SW 1271 (cell line): ENCODE results near the gene CD46.
"Not testable (repeated sequence)": the region's sequence is repeated elsewhere in the genome, so short reads cannot be mapped to it uniquely, and the experiment has no call there.

ENCODE experiments used
- DNase-seq, 2 experiments: peaks; one replicate each; lab custom pipeline; 2025; lab: John Stamatoyannopoulos, UW

Gene CD46

DNA sequence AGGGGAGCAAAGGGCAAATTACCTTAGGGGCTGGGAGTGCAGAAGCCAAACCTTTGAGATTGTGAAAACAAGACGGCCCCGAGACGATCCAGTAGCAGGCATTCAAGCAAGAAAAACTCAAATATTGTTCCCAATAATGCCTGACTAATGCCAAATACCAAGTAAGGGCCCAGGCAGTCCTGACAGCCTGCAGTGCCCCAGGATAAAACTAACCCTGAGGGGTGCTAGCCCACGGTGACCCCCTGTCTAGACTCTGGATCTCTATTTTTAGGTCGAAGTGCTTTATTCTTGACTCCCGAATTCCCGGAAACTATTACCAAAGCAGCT, 428 bp upstream of the CD46 start:
- DNase-seq, result not testable (repeated sequence)

DNA sequence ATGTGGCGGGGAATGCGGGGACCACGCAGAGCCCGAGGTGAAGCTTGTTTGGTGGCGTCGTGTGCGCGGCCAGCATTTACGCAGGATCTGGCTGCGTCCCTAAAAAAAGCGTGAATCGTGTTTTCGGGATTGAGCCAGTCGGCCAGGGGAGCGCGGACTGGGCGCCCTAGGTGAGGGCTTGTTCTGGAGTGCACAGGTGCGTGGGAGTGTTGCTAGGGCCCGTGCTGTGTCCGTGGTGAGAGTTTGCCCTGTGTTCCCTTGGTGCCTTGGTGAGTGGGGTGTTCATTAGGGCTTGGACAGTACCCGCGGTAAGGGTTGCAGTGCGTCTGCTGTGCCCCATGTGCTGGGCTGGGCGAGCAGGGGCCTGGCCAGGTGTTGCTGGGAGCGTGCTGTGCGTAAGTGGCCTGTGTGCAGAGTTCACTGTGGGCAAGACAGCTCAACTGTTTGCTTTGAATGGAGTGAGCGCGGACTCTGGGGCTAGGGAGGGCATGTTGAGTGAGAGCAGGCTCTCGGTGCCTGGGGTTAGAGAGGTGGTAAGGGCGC, 673 bp downstream of the CD46 start:
- DNase-seq, result no peak

DNA sequence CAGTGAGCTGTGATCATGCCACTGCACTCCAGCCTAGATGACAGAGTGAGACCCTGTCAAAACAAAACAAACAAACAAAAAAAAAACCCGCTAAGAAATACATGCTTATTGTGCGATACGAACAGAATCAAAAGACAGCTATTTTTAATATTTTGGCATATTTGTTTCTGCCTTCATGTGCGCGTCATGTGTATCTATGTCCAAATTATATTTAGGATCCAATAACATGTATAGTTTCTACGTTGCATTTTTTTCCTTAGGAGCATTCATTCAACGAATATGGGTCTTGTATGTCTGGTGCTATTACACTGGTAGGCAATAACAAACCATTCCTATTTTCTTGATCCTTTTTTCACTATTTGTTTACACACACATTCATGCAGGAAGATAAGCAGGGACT, 1.8 kb downstream of the CD46 start:
- DNase-seq, result no peak

DNA sequence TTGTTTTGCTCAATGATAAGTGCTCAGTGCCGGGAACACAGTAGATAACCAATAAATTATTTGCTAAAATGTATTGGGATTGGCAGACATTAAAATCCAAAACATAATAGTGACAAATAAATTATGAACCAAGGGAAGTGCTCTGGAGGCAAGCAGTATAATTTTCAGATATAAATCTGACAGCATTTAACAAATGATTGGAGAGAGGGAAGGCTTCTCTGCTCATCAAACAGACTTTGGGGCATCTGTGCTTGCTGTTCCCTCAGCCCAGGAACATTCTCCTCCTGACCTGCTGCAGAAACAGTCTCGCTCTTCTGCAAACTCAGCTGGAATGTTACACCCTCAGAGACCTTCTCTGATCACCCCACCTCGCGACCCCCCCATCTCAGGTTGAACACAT, 2.2 kb downstream of the CD46 start:
- no peak for DNase-seq

DNA sequence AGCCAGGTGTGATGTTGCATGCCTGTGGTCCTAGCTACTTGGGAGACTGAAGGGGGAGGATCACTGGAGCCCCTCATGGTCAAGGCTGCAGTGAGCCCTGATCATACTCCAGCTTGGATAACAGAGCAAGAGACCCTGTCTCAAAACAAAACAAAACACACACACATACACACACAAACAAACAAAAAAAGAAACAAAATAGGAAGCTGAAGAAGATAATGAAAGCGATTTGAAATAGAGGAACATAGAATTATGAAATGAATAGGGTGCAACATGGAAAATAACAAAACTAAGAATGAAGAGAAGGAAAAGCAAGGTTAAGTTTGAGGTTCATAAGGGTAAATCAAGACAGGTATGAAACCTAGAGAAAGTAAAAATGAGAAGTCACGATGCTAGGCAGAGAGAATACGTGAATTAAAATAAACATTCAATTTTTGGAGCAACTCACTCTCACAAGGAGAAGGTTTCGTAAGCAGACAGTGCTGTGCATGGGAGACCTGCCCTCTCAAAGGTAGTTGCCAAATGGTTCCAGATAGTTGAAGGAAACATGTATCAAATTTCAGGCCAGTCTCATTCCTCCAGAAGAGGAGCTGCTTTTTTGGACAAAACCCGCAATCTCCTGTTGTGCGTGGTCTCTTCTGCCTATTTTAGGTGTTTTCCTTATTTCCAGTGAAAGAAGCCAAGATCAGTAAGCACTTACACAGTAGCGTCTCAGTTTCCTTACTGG, 3.3 kb downstream of the CD46 start:
- DNase-seq, result no peak

DNA sequence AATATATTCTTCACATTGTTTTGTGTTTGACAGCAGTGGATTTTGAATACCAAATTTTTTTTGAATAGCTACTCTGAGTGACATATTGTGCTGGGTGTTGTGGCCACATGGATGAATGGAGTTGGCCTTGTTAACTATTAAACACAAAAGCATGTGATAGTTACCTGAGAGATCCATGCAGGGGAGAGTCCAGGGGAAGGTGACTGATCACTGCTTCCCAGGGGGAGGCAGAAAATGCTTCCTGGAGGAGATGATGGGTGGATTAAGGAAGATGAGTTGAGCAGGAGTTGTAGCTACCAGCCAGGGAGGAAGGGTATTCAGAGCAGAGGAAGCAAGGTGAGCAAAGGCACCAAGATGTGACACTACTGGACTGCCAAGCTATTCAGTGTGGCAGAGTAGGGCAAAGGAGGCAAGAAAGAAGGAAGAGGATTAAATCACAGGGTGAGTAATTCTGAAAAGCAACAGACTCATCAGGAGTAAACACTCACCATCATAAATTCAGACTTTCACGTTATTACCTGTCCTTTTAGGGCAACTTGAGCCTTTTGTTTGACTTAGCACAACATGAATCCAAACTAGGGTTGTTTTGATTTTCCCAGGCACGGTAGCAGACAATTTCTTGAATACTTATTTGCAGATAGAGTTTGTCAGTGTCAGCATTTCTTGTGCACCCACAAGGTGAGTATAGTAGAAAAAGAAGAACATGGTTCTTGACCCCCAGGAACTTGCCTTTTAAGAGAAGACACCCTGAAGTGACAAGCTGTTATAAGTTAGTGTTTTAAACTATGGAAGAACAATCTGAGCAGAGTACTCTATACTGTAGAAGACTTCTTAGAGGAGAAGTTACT, 4.2 kb downstream of the CD46 start:
- DNase-seq, result no peak

DNA sequence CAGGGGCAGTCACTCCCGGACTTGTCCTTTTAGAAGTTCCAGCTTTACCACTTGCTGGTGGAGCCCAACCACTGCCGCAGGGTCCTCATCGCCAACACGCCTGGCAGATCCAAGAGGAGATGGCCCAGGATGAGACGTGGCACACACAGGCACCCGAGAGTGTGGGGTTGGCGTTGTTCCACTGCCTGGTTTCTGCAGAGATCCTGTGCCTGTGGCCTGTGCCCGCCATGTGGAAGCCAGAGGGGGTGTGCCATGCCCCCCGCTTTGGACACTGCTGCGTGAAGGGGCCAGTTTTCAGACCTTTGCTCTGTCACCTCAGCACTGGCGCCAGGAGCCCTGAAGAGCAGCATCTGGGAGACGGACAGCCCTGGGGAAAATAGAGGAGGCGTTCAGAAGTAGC, 10.8 kb downstream of the CD46 start:
- no peak for DNase-seq

DNA sequence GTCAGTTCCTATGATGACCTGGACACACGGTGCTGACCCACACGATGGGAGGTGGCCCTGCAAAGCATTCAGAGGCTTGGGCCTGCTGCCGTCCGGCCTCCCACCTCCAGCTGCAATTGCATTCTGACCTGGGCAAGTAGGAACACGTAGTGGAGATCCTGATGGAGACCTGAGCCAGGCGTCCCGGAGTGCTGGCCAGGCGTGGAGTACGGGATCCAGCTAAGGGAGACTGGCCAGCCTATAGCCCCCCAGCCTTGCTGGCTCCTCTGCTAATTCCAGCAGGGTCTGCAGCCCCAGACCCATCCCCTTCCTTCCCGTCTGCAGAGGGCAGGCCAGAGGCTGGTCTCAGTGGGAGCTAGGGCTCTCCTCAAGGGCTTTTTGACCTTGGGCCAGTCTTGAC, 11.2 kb downstream of the CD46 start:
- DNase-seq, result no peak

DNA sequence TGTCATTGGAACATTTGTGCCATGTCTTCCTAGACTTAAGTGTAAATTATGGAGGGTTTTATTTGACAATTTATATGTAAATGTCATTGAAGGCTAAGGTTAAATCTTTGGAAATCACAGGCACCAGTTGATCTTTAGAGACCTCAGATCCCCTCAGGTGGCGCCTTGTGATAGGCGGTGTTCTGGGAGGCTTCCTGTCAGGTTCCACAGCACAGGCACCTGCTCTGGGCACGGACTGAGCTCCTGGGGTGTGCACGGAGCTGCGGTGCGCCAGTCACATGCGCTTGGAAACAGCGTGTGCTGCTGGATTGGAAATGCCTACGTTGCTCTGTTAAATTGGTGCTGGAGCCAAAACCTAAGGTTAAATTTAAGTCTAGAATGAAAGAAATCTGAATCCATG, 12.1 kb downstream of the CD46 start:
- no peak for DNase-seq

DNA sequence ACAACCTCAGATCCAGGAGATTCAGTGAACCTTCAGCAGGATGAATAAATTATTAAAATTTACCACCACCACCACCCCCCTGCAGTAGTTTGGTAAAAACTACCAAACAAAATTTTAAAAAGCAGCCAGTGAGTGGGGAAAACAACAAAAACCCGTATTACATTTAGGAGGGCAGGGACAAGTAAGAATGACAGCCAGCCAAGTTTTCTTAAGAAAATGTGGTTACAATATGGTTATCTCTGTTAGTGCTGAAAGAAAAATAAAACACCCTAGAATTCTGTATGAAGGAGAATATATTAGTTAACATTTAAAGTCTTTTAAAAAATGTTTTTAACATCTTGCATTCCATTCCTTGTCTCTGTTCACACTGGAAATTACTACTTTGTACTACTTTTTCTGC, 14.7 kb downstream of the CD46 start:
- DNase-seq, result no peak

DNA sequence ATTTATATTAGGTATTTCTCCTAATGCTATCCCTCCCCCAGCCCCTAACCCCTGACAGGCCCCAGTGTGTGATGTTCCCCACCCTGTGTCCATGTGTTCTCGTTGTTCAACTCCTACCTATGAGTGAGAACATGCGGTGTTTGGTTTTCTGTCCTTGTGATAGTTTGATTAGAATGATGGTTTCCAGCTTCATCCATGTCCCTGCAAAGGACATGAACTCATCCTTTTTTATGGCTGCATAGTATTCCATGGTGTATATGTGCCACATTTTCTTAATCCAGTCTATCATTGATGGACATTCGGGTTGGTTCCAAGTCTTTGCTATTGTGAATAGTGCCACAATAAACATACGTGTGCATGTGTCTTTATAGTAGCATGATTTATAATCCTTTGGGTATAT, 18.7 kb downstream of the CD46 start:
- not testable (repeated sequence) for DNase-seq

DNA sequence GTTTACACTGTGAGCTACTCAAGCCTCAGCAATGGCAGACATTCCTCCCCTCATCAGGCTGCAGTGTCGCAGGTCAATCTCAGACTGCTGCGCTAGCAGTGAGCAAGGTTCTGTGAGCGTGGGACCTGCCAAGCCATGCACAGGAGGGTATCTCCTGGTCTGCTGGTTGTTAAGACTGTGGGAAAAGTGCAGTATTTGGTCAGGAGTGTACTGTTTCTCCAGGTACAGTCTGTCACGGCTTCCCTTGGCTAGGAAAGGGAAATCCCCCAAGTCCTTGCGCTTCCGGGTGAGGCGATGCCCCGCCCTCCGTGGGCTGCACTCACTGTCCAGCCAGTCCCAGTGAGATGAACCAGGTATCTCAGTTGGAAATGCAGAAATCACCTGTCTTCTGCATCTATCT, 24.2 kb downstream of the CD46 start:
- not testable (repeated sequence) for DNase-seq

DNA sequence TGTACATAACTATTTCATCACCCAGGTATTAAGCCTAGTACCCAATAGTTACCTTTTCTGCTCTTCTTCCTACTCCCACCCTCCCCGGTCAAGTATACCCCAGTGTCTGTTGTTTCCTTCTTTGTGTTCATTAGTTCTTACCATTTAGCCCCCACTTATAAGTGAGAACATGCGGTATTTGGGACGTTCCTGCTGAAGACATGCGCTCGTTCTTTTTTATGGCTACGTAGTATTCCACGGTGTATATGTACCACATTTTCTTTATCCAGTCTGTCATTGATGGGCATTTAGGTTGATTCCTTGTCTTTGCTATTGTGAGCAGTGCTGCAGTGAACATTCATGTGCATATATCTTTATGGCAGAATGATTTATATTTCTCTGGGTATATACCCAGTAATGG, 25.6 kb downstream of the CD46 start:
- not testable (repeated sequence) for DNase-seq

DNA sequence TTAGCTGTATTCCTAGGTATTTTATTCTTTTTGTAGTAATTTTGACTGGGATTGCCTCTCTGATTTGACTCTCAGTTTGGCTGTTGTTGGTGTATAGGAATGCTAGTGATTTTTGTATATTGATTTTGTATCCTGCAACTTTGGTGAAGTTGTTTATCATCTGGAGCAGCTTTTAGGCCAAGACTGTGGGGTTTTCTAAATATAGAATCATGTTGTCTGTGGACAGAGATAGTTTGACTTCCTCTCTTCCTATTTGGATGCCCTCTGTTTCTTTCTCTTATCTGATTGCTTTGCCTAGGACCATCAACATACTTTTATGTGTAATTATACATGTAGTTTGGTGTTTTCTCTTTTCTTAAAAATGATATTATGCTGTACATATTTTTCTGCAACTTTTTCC, 27.2 kb downstream of the CD46 start:
- no peak for DNase-seq

DNA sequence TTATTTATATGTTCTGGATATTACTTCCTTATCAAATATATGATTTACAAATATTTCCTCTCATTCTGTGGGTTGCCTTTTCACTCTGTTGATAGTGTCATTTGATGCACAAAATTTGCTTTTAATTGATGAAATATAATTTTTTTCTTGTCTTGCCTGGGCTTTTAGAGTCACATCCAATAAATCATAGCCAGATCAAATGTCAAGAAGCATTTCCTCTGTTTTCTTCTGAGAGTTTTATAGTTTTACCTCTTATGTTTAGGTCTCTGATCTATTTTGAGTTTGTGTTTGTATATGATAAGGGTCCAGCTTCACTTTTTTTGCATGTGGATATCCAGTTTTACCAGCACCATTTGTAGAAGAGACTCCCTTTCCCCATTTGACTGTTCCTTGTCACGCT, 29.5 kb downstream of the CD46 start:
- DNase-seq, result no peak

DNA sequence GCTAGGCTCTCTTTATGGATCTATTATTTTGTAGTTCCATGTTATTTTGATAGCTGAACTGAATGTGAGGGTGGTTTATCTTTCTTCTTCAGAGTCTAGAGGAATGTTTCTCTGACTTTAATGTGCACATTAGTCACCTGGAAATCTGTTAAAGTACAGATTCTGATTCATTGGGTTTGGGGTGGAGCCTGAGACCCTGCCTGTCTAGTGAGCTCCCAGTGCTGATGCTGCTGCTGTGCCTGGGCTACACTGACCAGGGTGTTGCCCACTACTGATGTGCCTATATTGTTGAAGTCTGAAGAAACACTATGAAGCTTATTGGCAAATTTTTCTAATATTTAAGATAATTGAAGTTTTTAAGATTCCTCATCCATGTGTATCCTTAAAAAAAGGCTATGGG, 35.9 kb downstream of the CD46 start:
- no peak for DNase-seq

DNA sequence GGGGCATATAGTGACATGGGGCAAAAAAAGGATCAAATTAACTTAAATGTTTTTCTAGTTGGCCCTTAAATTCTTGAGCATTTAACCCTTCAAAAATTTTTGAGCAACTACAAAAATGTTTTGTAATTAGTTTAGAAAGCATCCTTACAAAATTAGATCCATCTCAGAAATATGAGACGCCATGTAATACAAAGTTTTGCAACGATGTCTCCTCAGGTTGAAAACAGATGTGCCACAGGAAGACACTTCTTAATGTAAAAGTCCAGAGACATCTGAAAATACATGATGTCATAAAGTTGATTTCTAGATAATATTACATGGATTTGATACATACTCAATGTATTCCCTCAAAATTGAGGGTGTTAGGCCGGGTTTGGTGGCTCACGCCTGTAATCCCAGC, 37.5 kb downstream of the CD46 start:
- no peak for DNase-seq

DNA sequence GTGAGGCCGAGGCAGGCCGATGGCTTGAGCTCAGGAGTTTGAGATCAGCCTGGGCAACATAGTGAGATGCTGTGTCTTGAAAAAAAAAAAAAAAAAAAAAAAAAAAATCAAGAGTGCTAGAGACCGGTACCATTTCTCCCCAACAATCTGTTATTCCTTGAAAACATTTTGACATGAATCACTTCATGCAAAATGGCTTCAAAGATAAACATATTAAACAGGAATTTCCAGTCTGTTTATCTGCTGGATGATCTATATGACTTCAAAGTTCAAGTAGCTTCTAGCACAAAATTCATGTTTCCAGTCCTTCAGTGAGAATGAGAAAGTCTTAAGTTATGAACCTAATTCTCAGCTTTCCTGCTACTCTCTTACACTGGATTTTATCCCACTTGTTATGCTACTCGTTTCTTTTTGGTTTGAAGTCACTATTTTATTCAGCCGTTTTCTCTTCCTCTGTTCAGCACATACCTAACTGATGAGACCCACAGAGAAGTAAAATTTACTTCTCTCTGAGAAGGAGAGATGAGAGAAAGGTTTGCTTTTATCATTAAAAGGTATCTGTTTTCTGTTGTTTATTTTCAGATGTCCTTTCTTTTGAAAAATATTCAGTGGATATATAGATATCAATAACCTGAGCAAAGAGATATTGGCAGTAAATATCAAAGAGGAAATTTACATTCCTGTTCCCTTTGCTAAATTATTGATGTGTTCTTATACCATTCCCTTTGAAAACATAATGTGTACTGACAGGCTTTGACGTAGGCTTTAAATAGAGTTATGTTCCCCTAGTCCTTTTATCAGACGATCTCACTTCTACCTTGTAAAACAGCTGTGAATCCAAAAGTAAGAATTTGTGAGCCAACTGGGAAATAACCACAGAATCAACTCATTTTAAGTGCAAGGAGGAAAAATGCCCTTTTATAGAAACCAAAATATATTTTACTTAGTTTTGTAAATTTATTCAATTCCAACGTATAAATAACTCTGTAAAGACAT, 38.2 kb downstream of the CD46 start:
- no peak for DNase-seq

DNA sequence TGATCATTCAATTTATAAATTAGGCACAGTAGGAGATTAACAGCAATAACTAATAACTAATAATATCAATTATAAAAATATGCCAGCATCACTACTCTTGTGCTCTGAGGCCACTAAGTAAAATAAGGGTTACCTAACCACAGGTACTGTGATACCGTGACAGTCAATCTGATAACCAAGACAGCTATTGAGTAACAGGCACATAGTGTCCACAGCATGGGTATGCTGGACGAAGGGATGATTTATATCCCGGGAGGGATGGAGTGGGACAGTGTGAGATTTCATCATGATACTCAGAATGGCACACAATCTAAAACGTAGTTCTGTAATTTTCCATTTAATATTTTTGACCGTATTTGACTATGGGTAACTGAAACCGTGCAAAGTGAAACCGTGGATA, 39.4 kb downstream of the CD46 start:
- no peak for DNase-seq

DNA sequence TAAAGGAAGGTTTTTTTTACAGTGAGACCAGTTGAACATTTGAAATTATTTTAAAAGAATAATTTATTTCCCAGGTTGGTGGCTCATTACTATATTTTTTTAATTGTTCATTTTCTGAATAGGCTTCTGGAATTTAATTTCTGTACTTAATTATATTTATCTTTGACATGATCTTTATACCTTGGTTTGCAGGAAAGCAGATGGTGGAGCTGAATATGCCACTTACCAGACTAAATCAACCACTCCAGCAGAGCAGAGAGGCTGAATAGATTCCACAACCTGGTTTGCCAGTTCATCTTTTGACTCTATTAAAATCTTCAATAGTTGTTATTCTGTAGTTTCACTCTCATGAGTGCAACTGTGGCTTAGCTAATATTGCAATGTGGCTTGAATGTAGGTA, 41.5 kb downstream of the CD46 start:
- no peak for DNase-seq

DNA sequence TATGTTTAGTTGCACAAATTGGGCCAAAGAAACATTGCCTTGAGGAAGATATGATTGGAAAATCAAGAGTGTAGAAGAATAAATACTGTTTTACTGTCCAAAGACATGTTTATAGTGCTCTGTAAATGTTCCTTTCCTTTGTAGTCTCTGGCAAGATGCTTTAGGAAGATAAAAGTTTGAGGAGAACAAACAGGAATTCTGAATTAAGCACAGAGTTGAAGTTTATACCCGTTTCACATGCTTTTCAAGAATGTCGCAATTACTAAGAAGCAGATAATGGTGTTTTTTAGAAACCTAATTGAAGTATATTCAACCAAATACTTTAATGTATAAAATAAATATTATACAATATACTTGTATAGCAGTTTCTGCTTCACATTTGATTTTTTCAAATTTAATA, 43.0 kb downstream of the CD46 start:
- no peak for DNase-seq
